Esophagus squamous epithelium (tissue), 5 donors: ENCODE data around the gene CA10. TPM values are rescaled to one million over a fixed set of nuclear protein-coding genes. Genes with fewer than 3 reads are reported as not detected.

Source experiments
- DNase-seq: peaks from one replicate; lab custom pipeline; 2025; lab: John Stamatoyannopoulos, UW
- H3K27ac ChIP-seq, 4 donors: fragments of 200-600 bp; sonication (generic); one replicate each; pipeline ENCODE4 v1.5.1; 2016 to 2019; ENCODE audit warnings: mild to moderate bottlenecking in 1 of 4
- H3K27me3 ChIP-seq, 4 donors: fragments of 200-600 bp; sonication (generic); 1 replicate in 3 of 4; 2 replicates in 1 of 4; pipeline versions ENCODE4 v1.5.1 to v1.6.0; 2017 to 2021; ENCODE audit warnings: antibody characterized with exemption in 1 of 4
- H3K36me3 ChIP-seq, 3 donors: fragments of 200-600 bp; sonication (generic); one replicate each; pipeline ENCODE4 v1.5.1; 2016 to 2019
- H3K4me1 ChIP-seq, 3 donors: fragments of 200-600 bp; sonication (generic); one replicate each; pipeline ENCODE4 v1.5.1; 2017 to 2019
- H3K4me3 ChIP-seq, 4 donors: fragments of 200-600 bp; sonication (generic); 1 replicate in 3 of 4; 2 replicates in 1 of 4; pipeline ENCODE4 v1.5.1; 2016 to 2019; ENCODE audit warnings: mild to moderate bottlenecking in 2 of 4, moderate library complexity in 1 of 4
- H3K9me3 ChIP-seq, 3 donors: fragments of 200-600 bp; sonication (generic); one replicate each; pipeline ENCODE4 v1.5.1; 2016 to 2019
- POLR2A ChIP-seq, 4 donors: fragments of 450-650 bp; IDR thresholded peaks; one replicate each; pipeline ENCODE4 v1.6.1; 2017; ENCODE audit warnings: antibody characterized with exemption in 4 of 4, mild to moderate bottlenecking in 4 of 4, moderate library complexity in 3 of 4
- WGBS, 2 donors: methylation state at CpG; one replicate each; pipeline ENCODE4 v1.1.5; 2018; 5-methylcytosine and 5-hydroxymethylcytosine counted together
- intact Hi-C: fragments of 100-400 bp; cut with DNase I; formaldehyde crosslinking; loops from one replicate; pipeline ENCODE4 v1.15.0; 2022
- total RNA-seq, 4 donors: library from RNA; depleted of rRNA; stranded (reverse); fragments of >200 nt; gene quantifications; one replicate each; pipeline ENCODE4 v1.1.0, GENCODE V29; 2016
- TF ChIP-seq, protein P1 (sequence below), 6 experiments: fragments of 450-650 bp in 4 of 6; fragments of 200-600 bp in 2 of 6; sonication (generic) in 2 of 6; IDR thresholded peaks; one replicate each; pipeline ENCODE4 v1.5.1; 2016 to 2019; ENCODE audit warnings: antibody characterized with exemption in 6 of 6, mild to moderate bottlenecking in 4 of 6, moderate library complexity in 4 of 6
- donor health status: DM: yes; HTN: yes; CAD: no.

Gene CA10
- total RNA-seq, 4 donors from 2014 or later: 0.38 TPM; not detected in 3

DNA sequence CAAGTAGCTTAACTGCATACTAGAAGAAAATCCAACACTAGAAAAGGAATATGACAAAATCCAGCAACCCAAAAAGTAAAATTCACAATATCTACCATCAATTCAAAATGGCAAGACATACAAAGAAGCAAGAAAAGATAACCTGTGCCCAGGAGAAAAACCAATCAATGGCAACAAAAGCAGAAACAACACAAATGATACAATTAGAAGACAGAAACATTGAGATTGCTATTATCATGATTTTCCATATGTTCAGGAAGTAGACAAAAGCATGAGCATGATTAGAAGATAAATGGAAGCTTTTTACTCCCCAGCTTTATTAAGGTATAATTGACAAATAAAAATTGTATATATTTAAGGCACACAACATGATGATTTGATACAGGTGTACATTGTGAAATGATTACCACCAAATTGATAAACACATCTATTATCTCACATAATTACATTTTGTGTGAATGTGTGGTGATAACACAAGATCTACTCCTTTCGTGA, 117.3 kb downstream of the CA10 start:
- WGBS, 2 donors: 76 to 81% methylated on average over 1 of the region's 1 CpG
- intact Hi-C loops: no loop called here

DNA sequence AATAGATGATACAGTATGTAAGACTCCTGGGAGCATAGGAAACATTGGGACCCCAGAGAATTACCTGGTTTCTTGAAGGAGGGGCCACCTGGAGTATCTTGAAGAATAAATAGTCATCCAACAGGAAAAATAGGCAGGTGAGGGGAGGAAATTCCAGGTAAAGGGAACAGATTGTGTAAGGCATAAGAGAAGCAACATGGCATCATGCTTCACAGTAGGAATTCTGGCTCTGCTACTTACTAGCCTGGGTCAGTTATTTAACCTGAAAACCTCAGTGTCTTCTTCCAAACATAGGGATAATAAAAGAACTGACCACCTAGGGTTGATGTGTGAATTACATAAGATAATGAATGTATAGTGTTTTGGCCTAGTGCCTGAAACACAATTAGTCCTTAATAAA, 122.1 kb downstream of the CA10 start:
- no peaks in the 10 kb centered on the region for H3K9me3 ChIP-seq
- H3K4me1 ChIP-seq: no peaks in the 10 kb centered on the region
- H3K4me3 ChIP-seq: no peak overlapping the region
- no peak overlapping the region for H3K27ac ChIP-seq
- H3K27me3 ChIP-seq: no peaks in the 10 kb centered on the region
- TF ChIP-seq POLR2A (IDR thresholded peaks at IDR 0.05): no peak
- TF ChIP-seq, protein P1, sequence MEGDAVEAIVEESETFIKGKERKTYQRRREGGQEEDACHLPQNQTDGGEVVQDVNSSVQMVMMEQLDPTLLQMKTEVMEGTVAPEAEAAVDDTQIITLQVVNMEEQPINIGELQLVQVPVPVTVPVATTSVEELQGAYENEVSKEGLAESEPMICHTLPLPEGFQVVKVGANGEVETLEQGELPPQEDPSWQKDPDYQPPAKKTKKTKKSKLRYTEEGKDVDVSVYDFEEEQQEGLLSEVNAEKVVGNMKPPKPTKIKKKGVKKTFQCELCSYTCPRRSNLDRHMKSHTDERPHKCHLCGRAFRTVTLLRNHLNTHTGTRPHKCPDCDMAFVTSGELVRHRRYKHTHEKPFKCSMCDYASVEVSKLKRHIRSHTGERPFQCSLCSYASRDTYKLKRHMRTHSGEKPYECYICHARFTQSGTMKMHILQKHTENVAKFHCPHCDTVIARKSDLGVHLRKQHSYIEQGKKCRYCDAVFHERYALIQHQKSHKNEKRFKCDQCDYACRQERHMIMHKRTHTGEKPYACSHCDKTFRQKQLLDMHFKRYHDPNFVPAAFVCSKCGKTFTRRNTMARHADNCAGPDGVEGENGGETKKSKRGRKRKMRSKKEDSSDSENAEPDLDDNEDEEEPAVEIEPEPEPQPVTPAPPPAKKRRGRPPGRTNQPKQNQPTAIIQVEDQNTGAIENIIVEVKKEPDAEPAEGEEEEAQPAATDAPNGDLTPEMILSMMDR (IDR thresholded peaks at IDR 0.05): no peak
- DNase-seq: no peak
- no peaks in the 10 kb centered on the region for H3K36me3 ChIP-seq
- intact Hi-C loops: no loop called here

More for the DNA sequence above, 117.3 kb downstream of the CA10 start:
- Histone ChIP-seq H3K27ac (no peak overlapping the region), H3K4me1 (no peaks in the 10 kb centered on the region), H3K4me3 (no peak overlapping the region), H3K36me3 (no peaks in the 10 kb centered on the region), H3K27me3 (no peaks in the 10 kb centered on the region), H3K9me3 (no peaks in the 10 kb centered on the region)
- TF ChIP-seq, protein P1 (IDR thresholded peaks at IDR 0.05): no peak
- TF ChIP-seq POLR2A (IDR thresholded peaks at IDR 0.05): no peak
- DNase-seq: no peak

DNA sequence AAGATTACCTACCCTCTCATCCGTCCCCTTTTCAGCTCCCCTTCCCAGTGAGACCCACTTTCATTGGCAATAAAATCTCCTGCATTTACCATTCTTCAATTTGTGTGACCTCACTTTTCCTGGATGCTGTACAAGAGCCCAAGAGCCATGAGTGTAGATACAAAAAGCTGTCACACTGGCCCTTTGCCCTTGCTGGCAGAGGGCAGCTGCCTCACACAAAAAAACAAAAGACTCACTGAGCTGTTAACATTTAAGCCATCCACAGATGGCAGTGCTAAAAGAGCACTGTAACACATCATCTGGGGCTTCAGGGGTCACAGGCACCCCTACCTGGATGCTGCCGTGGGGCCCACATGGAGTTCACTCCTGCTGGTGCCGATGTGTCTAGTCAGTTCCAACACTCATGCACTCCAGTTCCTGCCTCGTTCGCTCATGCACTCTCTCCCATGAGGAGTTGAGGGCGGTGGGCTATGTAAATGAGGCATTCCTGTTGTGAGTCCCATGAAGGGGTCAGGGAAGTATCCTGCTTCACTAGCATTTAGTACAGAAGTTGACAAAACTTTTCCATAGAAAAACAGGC, 123.1 kb downstream of the CA10 start:
- no peak for DNase-seq
- H3K27ac ChIP-seq: no peak overlapping the region
- H3K27me3 ChIP-seq: no peaks in the 10 kb centered on the region
- TF ChIP-seq, protein P1 (IDR thresholded peaks at IDR 0.05): no peak
- no peak for TF ChIP-seq POLR2A (IDR thresholded peaks at IDR 0.05)
- H3K4me3 ChIP-seq: no peak overlapping the region
- no peaks in the 10 kb centered on the region for H3K36me3 ChIP-seq
- no peaks in the 10 kb centered on the region for H3K9me3 ChIP-seq
- no peaks in the 10 kb centered on the region for H3K4me1 ChIP-seq
- 43 to 74% methylated on average over 6 of the region's 6 CpGs for WGBS, 2 donors
- intact Hi-C loops: no loop called here

DNA sequence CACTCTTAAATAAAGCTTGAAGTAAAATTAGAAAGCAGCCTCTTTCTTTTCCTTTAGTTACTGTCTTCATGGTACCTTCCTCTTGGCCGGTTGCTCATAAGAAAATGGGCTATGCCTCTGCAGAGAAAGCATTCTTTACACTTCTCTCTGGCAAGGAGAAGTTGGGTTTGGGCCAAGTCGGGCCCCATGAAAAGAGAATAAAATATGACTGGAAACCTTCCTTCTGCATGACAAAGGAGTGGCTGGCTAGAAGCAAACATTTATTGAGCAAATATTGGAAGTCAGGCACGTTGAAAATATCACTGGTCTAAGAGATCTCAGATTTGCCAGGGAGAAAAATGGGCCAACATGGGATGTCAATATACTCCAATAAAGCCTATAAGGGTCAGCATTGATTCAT, 126.1 kb downstream of the CA10 start:
- Histone ChIP-seq H3K27me3 (no peaks in the 10 kb centered on the region), H3K9me3 (no peaks in the 10 kb centered on the region), H3K4me3 (no peak overlapping the region), H3K36me3 (no peaks in the 10 kb centered on the region), H3K27ac (no peak overlapping the region), H3K4me1 (no peaks in the 10 kb centered on the region)
- TF ChIP-seq POLR2A (IDR thresholded peaks at IDR 0.05): no peak
- TF ChIP-seq, protein P1 (IDR thresholded peaks at IDR 0.05): no peak
- DNase-seq: no peak
- WGBS, 2 donors: 40 to 47% methylated on average over 3 of the region's 3 CpGs
- intact Hi-C loops: no loop called here

DNA sequence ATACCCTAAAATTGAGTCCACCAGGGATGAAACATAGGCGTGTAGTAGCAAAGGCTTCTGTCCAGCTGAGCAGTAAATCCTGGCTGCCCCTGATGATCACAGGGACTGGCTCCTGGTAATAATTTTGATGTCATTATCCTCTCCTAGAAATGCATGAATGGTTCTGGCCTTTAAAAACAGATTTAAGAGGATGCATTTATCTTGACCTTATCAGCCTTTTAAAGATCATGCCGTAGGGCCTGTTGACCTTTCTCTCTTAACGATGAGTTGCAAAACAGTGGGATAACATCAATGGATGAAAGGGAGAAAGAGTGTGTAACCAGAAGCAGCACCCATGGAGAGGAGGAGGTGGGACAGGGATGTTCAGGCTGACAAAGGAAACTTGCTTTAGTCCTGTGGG, 128.5 kb downstream of the CA10 start:
- H3K4me1 ChIP-seq: no peaks in the 10 kb centered on the region
- no peak for DNase-seq
- no peak overlapping the region for H3K27ac ChIP-seq
- no peak overlapping the region for H3K4me3 ChIP-seq
- H3K9me3 ChIP-seq: no peaks in the 10 kb centered on the region
- intact Hi-C loops: no loop called here
- no peaks in the 10 kb centered on the region for H3K36me3 ChIP-seq
- TF ChIP-seq, protein P1 (IDR thresholded peaks at IDR 0.05): no peak
- no peak for TF ChIP-seq POLR2A (IDR thresholded peaks at IDR 0.05)
- H3K27me3 ChIP-seq: no peaks in the 10 kb centered on the region
- 43 to 44% methylated on average over 3 of the region's 3 CpGs for WGBS, 2 donors
